Lung (tissue), 12 donors: ENCODE data around the gene ARHGEF28. TPM values are rescaled to one million over a fixed set of nuclear protein-coding genes. Genes with fewer than 3 reads are reported as not detected.

Experiments
- ATAC-seq: fragments of 200-7000 bp; cut with Tn5 transposase; one replicate; pipeline ENCODE4 v1.9.1; 2020; ENCODE audit warnings: moderate number of reproducible peaks; ENCODE audit not compliant: insufficient read depth, low FRiP score
- DNase-seq, 3 donors: peaks; one replicate each; pipeline ENCODE4 v3.0.0-alpha.2; 2013 to 2017
- H3K27ac ChIP-seq, 2 donors: one replicate each; pipeline ENCODE4 v1.5.1; 2013; ENCODE audit warnings: mild to moderate bottlenecking in 2 of 2, moderate library complexity in 2 of 2, control low read depth in 1 of 2, inconsistent platforms in 1 of 2, low read depth in 1 of 2, low read length in 1 of 2
- H3K27me3 ChIP-seq, 3 donors: one replicate each; pipeline ENCODE4 v1.5.1; 2013; ENCODE audit warnings: low read length in 2 of 3; ENCODE audit not compliant: control insufficient read depth in 3 of 3, insufficient read depth in 3 of 3
- H3K36me3 ChIP-seq, 4 donors: one replicate each; pipeline ENCODE4 v1.5.1; 2013; ENCODE audit warnings: low read length in 4 of 4, mild to moderate bottlenecking in 1 of 4, moderate library complexity in 1 of 4; ENCODE audit not compliant: control insufficient read depth in 4 of 4, insufficient read depth in 4 of 4
- H3K4me1 ChIP-seq, 5 donors: one replicate each; pipeline ENCODE4 v1.5.1; 2013; ENCODE audit warnings: low read length in 5 of 5, mild to moderate bottlenecking in 2 of 5, moderate library complexity in 1 of 5; ENCODE audit not compliant: control insufficient read depth in 5 of 5, insufficient read depth in 5 of 5
- H3K4me3 ChIP-seq: one replicate; pipeline ENCODE4 v1.5.1; 2013; ENCODE audit warnings: mild to moderate bottlenecking, control low read depth, moderate library complexity
- H3K9ac ChIP-seq, 2 donors: one replicate each; pipeline ENCODE4 v1.5.1; 2013; ENCODE audit warnings: low read length in 2 of 2, control low read depth in 1 of 2; ENCODE audit not compliant: insufficient read depth in 1 of 2
- H3K9me3 ChIP-seq, 4 donors: one replicate each; pipeline ENCODE4 v1.5.1; 2013; ENCODE audit warnings: low read length in 3 of 4, mild to moderate bottlenecking in 1 of 4, moderate library complexity in 1 of 4; ENCODE audit not compliant: control insufficient read depth in 4 of 4, insufficient read depth in 3 of 4
- WGBS, 2 donors: extraction: QIAGEN DNeasy Blood & Tissue Kit; methylation state at CpG; one replicate each; pipeline ENCODE4 v1.1.7; 2013; 5-methylcytosine and 5-hydroxymethylcytosine counted together
- polyA plus RNA-seq, 2 donors: library from polyadenylated mRNA; stranded (reverse); fragments of 200-250 nt; gene quantifications; one replicate each; pipeline ENCODE4 v1.2.1, GENCODE V29; 2013
- total RNA-seq, 2 donors: library from RNA; depleted of rRNA in 1 of 2; stranded (reverse); fragments of >200 nt in 1 of 2; gene quantifications; one replicate each; pipeline ENCODE4 v1.2.1, GENCODE V29; 2014 to 2021
- TF ChIP-seq, protein P1 (sequence below): IDR thresholded peaks from 2 replicates; pipeline ENCODE4 v1.5.1; 2012; ENCODE audit warnings: mild to moderate bottlenecking; ENCODE audit errors: control extremely low read depth, extremely low read depth
- donor health status: control.
- donor health status: control.
- donor health status: Bipolar disorder and iron deficiency.
- donor health status: healthy.
- donor health status: DM: yes; HTN: yes; CAD: no.

Gene ARHGEF28
- total and polyA plus RNA-seq, 4 donors: 3.0 to 13.0 (median 10.0) TPM

DNA sequence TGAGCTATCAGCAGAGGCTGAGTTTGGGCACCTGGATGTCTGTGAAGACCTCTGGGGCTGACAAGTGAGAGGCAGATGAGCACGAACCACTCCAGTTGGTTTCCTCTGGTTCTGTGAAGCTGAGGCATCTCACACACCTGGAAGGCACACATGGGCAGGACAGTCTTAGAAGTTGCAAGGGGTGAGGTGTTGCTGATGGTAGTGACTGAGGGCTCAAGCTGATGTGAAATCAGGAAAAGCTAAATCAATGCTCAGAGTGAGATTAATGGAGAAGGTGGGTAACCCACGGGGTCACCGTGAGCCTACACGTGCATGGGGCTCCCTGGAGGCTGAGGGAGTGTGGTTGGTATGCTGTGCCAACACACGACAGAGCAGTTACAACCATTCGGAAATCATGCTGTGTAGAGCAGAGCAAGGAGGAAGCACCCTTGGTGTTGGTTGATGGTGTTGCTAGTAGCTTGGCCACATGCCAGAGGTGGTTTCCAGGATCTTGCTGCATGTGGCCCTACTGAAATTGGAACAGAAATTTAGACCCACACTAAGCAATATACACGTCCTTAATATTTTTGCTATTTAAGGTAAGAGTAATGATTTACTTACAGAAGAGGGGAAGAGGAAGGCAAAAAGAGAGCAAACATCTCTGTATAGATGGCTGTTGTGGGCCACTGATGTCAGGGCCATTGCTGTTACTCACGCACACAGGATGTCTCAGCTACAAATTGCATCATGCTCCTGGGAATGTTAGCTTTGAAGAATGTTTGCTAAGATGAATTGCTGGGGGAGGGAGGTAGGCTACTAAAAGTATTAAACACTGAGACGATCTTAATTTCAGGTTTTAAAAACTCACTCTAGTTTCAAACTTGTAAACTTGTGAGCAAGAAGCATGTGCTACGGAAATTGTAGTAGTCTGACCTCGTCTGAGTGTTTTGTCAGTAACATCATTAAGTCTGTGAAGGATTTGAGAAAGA lies 170.5 kb downstream of the ARHGEF28 start:
- Histone ChIP-seq H3K27me3 (no peaks in the 10 kb centered on the region), H3K9me3 (no peaks in the 10 kb centered on the region), H3K27ac (peak overlapping the region in 1 of 2 donors; percentile 88), H3K36me3 (no peaks in the 10 kb centered on the region), H3K4me3 (no peak overlapping the region), H3K9ac (no peak overlapping the region), H3K4me1 (peaks cover 0 to 12% (median 5%) of the 10 kb centered on the region in 5 donors)
- 27 to 39% methylated on average over 11 of the region's 11 CpGs for WGBS, 2 donors
- TF ChIP-seq, protein P1, sequence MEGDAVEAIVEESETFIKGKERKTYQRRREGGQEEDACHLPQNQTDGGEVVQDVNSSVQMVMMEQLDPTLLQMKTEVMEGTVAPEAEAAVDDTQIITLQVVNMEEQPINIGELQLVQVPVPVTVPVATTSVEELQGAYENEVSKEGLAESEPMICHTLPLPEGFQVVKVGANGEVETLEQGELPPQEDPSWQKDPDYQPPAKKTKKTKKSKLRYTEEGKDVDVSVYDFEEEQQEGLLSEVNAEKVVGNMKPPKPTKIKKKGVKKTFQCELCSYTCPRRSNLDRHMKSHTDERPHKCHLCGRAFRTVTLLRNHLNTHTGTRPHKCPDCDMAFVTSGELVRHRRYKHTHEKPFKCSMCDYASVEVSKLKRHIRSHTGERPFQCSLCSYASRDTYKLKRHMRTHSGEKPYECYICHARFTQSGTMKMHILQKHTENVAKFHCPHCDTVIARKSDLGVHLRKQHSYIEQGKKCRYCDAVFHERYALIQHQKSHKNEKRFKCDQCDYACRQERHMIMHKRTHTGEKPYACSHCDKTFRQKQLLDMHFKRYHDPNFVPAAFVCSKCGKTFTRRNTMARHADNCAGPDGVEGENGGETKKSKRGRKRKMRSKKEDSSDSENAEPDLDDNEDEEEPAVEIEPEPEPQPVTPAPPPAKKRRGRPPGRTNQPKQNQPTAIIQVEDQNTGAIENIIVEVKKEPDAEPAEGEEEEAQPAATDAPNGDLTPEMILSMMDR: no peak
- peak; percentile 58 to 76 (median 61) for DNase-seq
- no peak for ATAC-seq

DNA sequence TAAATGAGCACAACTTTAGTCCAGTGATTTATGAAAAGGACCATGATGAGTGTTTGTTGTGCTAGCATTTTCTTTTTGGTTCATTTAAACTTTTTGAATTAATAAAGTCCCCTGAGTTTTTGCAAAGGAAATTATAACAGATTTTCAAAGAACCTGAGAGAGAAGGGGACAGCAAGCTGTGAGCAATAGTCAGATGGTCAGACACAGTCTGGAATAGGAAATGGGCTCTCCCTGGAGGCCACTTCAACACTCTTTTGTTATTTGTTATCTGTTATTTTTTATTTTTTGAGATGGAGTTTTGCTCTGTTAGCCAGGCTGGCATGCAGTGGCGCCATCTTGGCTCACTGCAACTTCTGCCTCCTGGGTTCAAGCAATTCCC lies 171.1 kb downstream of the ARHGEF28 start:
- Histone ChIP-seq H3K4me3 (no peak overlapping the region), H3K4me1 (peaks cover 0 to 12% (median 5%) of the 10 kb centered on the region in 5 donors), H3K9ac (no peak overlapping the region), H3K27ac (no peak overlapping the region), H3K27me3 (no peaks in the 10 kb centered on the region), H3K9me3 (no peaks in the 10 kb centered on the region), H3K36me3 (no peaks in the 10 kb centered on the region)
- DNase-seq: no peak
- ATAC-seq: no peak
- WGBS, 2 donors: 96% methylated on average over 1 of the region's 1 CpG
- TF ChIP-seq, protein P1: no peak

DNA sequence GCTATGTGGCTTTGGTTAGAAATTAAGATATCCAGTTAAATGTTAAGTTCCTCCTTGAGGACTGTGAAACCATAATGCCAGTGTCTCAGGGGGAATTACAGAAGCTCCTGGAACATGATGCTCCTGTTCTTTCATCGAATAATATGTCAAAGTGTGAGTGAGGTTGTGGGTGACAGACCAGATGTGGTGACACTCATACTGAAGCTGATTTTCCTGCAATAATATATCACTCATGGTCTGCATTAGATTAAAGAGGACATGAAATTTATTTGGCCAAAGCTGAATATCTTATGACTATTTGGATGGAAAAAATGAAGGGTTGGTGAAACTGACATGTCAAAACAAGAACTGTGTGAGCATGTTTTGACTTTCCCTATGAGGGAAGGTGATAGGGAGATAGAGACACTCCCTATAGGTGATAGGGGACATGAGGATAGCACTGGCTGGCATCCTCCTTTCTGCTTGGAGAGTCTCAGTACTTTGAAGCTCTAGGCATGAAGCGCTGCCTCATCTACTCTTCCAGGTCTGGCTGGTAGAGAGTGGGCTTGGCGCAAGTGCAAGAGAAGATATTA lies 173.5 kb downstream of the ARHGEF28 start:
- Histone ChIP-seq H3K27me3 (no peaks in the 10 kb centered on the region), H3K27ac (no peak overlapping the region), H3K9ac (no peak overlapping the region), H3K4me1 (peaks cover 0 to 12% (median 0%) of the 10 kb centered on the region in 5 donors), H3K36me3 (no peaks in the 10 kb centered on the region), H3K4me3 (no peak overlapping the region), H3K9me3 (no peaks in the 10 kb centered on the region)
- TF ChIP-seq, protein P1: no peak
- 94% methylated on average over 3 of the region's 3 CpGs for WGBS, 2 donors
- ATAC-seq: no peak
- DNase-seq: no peak
